ENCODE measurements around the gene TEX48. TPM values are rescaled to one million over a fixed set of nuclear protein-coding genes. Genes with fewer than 3 reads are reported as not detected.

TEX48 gene, protein sequence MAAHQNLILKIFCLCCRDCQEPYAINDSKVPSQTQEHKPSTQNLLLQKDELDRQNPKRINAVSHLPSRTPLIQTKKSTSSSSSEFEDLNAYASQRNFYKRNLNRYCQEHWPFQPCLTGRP
- total RNA-seq, result not detected in 2 replicates
- polyA plus RNA-seq, result not detected in 2 replicates

DNA sequence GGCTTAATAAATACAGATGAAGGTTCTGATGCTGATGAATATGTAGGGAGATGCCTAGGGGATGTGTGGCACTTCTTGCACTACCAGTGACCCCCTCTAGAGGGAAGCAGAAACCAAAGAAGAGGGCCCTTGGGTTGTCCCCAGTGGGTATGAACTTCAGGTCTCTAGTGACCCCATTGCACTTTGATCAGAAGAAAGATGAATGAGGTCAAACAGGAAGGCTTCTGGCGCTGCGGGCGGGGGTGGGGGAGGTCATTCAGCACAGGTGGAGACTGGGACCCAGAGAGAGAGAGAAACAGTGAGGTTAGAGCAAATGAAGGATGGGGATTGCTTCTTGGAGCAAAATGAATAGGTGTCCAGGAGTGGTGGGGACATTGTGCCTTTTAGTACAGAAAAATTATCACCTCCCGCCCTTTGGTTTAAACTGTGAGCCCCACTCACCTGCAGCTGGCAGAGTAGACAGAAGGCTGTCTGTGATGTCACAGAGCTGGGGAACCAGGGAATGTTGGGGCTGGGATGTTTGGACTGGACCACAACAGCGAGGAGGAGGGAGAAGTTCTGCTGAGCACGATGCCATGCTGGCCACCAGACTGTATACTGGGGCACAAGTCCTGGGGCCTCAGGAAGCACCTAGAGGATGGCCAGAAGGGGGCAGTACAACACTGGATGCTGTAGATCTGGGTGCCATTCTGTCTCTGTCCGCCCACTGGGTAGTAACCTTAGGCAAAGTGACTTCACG is at the start of gene TEX48:
TEX48 (minus strand) TSS at position 599 of the 739 bp plus-strand sequence. CDS start 10,469 bp downstream, outside the sequence.
- Histone ChIP-seq H3K4me1 (ENCODE audit: low read depth) (no peaks in the 10 kb centered on the region), H3K9me3 (ENCODE audit: low read depth) (no peaks in the 10 kb centered on the region), H3K27ac (no peak within 1 kb of the TSS), H3K4me3 (no peak within 1 kb of the TSS), H3K27me3 (peaks cover 16% of the 10 kb centered on the region), H3K36me3 (no peaks in the 10 kb centered on the region)
- TF ChIP-seq, protein P1, sequence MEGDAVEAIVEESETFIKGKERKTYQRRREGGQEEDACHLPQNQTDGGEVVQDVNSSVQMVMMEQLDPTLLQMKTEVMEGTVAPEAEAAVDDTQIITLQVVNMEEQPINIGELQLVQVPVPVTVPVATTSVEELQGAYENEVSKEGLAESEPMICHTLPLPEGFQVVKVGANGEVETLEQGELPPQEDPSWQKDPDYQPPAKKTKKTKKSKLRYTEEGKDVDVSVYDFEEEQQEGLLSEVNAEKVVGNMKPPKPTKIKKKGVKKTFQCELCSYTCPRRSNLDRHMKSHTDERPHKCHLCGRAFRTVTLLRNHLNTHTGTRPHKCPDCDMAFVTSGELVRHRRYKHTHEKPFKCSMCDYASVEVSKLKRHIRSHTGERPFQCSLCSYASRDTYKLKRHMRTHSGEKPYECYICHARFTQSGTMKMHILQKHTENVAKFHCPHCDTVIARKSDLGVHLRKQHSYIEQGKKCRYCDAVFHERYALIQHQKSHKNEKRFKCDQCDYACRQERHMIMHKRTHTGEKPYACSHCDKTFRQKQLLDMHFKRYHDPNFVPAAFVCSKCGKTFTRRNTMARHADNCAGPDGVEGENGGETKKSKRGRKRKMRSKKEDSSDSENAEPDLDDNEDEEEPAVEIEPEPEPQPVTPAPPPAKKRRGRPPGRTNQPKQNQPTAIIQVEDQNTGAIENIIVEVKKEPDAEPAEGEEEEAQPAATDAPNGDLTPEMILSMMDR (IDR thresholded peaks at IDR 0.05; ENCODE audit: low read depth, low read length), result peak; percentile 87
- peak; percentile 59 to 79 for DNase-seq (ENCODE audit: low read depth in 1 of 2, low spot score in 1 of 2)

DNA sequence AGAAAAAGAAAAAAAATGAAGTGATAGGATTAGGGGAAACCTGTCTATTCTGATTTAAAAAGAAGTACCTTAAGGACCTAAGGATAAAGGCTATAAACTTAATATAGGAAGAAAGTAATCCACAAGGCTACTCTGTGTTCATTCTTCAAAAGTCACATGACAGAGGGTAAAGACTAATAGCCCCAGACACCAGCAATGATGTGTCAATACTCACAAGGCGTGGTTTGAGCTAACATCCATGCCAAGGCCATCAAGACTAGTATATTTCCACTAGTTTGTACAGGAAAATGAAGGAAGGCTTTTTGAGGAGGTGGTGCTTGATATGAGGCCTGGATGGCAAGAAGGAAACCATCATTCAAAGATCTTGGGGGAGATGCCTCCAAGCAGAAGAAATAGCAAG is 49.7 kb upstream of the TEX48 start:
- Histone ChIP-seq H3K9me3 (ENCODE audit: low read depth) (no peaks in the 10 kb centered on the region), H3K27me3 (peaks cover 31% of the 10 kb centered on the region), H3K4me1 (ENCODE audit: low read depth) (no peaks in the 10 kb centered on the region), H3K36me3 (no peaks in the 10 kb centered on the region), H3K27ac (no peak overlapping the region), H3K4me3 (no peak overlapping the region)
- no peak for DNase-seq (ENCODE audit: low read depth in 1 of 2, low spot score in 1 of 2)
- TF ChIP-seq, protein P1 (IDR thresholded peaks at IDR 0.05; ENCODE audit: low read depth, low read length), result no peak

DNA sequence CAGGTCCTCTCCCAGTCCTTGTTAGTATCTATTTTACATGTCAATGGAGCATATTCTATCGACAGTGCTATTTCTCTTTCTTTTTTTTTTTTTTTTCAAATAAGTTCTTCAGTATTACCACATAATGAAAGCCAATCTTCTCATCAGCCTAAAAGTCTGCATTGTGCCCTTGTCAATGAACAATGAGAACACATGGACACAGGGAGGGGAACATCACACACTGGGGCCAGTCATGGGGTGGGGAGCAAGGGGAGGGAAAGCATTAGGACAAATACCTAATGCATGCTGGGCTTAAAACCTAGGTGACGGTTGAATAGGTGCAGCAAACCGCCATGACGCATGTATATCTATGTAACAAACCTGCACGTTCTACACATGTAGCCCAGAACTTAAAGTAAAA is 47.7 kb upstream of the TEX48 start:
- Histone ChIP-seq H3K27ac (no peak overlapping the region), H3K9me3 (ENCODE audit: low read depth) (no peaks in the 10 kb centered on the region), H3K4me1 (ENCODE audit: low read depth) (no peaks in the 10 kb centered on the region), H3K36me3 (no peaks in the 10 kb centered on the region), H3K4me3 (no peak overlapping the region), H3K27me3 (peaks cover 27% of the 10 kb centered on the region)
- no peak for DNase-seq (ENCODE audit: low read depth in 1 of 2, low spot score in 1 of 2)
- TF ChIP-seq, protein P1 (IDR thresholded peaks at IDR 0.05; ENCODE audit: low read depth, low read length), result no peak

DNA sequence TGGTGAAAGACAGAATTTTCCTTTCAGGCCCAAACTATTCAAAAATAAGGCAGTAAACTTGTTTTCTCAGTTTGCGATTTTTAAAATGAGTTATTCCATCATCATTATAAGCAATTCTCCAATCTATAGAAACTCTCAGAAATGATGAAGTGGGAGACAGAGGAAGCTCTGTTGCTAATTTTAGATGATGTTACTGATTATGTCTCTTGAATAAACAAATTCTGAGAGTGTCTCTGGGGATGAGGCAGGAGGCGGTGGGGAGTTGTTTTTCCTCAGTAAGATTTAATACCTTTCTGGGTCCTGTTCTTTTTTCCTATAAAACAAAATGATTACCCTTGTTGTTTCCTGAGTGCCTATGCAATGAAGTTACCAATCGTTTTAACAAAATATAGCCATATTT is 43.9 kb upstream of the TEX48 start:
- Histone ChIP-seq H3K4me1 (ENCODE audit: low read depth) (no peaks in the 10 kb centered on the region), H3K27ac (no peak overlapping the region)
- no peak for DNase-seq (ENCODE audit: low read depth in 1 of 2, low spot score in 1 of 2)

DNA sequence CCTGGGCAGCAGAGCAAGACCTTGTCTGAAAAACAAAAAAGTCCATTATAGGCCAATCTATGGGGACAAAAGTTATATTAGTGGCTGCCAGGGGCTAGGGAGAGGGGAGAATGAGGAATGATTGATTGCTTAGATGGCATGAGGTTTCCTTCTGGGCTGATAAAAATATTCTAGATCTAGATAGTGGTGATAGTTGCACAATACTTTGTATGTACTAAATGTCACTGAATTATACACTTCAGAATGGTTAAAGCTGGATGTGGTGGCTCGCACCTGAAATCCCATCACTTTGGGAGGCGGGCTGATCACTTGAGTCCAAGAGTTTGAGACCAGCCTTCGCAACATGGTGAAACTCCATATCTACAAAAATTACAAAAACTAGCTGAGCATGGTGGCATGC is 42.8 kb upstream of the TEX48 start:
- Histone ChIP-seq H3K4me3 (no peak overlapping the region), H3K4me1 (ENCODE audit: low read depth) (no peaks in the 10 kb centered on the region), H3K27me3 (peaks cover 68% of the 10 kb centered on the region), H3K36me3 (no peaks in the 10 kb centered on the region), H3K27ac (no peak overlapping the region), H3K9me3 (ENCODE audit: low read depth) (no peaks in the 10 kb centered on the region)
- no peak for DNase-seq (ENCODE audit: low read depth in 1 of 2, low spot score in 1 of 2)
- TF ChIP-seq, protein P1 (IDR thresholded peaks at IDR 0.05; ENCODE audit: low read depth, low read length), result no peak

More for the DNA sequence above, 43.9 kb upstream of the TEX48 start:
- TF ChIP-seq, protein P1 (IDR thresholded peaks at IDR 0.05; ENCODE audit: low read depth, low read length), result no peak
- Histone ChIP-seq H3K4me3 (no peak overlapping the region), H3K36me3 (no peaks in the 10 kb centered on the region), H3K27me3 (peaks cover 61% of the 10 kb centered on the region), H3K9me3 (ENCODE audit: low read depth) (no peaks in the 10 kb centered on the region)

Measured in cardiac muscle cell (in vitro differentiated cells and primary cell).